ENCODE measurements around the gene PRSS8.

PRSS8 gene

GRCh38 chr16:31082368-31083045, 53.0 kb downstream of the PRSS8 start:
- no peak for DNase-seq (ENCODE audit: low spot score)

All from NAMALWA (cell line).